Neural crest cell (in vitro differentiated cells): ENCODE data around the gene STX16. TPM values are rescaled to one million over a fixed set of nuclear protein-coding genes. Genes with fewer than 3 reads are reported as not detected.

Experiments used
- DNase-seq: peaks from one replicate; pipeline ENCODE4 v3.0.0; 2021; ENCODE audit warnings: low read depth, mixed read lengths, low spot score
- H3K27ac Mint-ChIP-seq: one replicate; pipeline ENCODE4 v1.8.0; 2021; ENCODE audit warnings: mild to moderate bottlenecking, mixed read lengths; ENCODE audit not compliant: unreplicated experiment
- H3K27me3 Mint-ChIP-seq: 2 replicates; pipeline ENCODE4 v1.8.0; 2021; ENCODE audit warnings: low read depth, mild to moderate bottlenecking, mixed read lengths
- H3K36me3 Mint-ChIP-seq: 2 replicates; pipeline ENCODE4 v1.8.0; 2021; ENCODE audit warnings: low read depth, mild to moderate bottlenecking, mixed read lengths
- H3K4me1 Mint-ChIP-seq: 2 replicates; pipeline ENCODE4 v1.8.0; 2021; ENCODE audit warnings: mixed read lengths
- H3K4me3 Mint-ChIP-seq: one replicate; pipeline ENCODE4 v1.8.0; 2021; ENCODE audit warnings: mild to moderate bottlenecking, mixed read lengths
- H3K9me3 Mint-ChIP-seq: 2 replicates; pipeline ENCODE4 v1.8.0; 2021; ENCODE audit warnings: mixed read lengths
- CTCF ChIP-seq: fragments of 200-600 bp; sonication (generic); conservative IDR thresholded peaks from 2 replicates; pipeline ENCODE4 v1.5.0; 2021; ENCODE audit warnings: antibody characterized with exemption, mild to moderate bottlenecking
- total RNA-seq: library from RNA; stranded (reverse); gene quantifications from 2 replicates; pipeline ENCODE4 v1.2.1, GENCODE V29; 2021

Gene STX16
- total RNA-seq, 1 donor from 2014 or later: 58.7 TPM

GRCh38 chr20:58661598-58662473 is 10.8 kb downstream of the STX16 start:
- no peak overlapping the region for H3K4me3 Mint-ChIP-seq
- H3K36me3 Mint-ChIP-seq: peaks cover under 1% of the 10 kb centered on the region
- no peaks in the 10 kb centered on the region for H3K27me3 Mint-ChIP-seq
- DNase-seq: no peak
- no peak overlapping the region for H3K27ac Mint-ChIP-seq
- peaks cover 12% of the 10 kb centered on the region for H3K4me1 Mint-ChIP-seq
- no peak for TF ChIP-seq CTCF
- no peaks in the 10 kb centered on the region for H3K9me3 Mint-ChIP-seq

GRCh38 chr20:58664331-58664730 is 13.2 kb downstream of the STX16 start:
- Mint-ChIP-seq H3K4me3 (no peak overlapping the region), H3K27ac (no peak overlapping the region), H3K27me3 (no peaks in the 10 kb centered on the region), H3K9me3 (no peaks in the 10 kb centered on the region), H3K36me3 (peaks cover 6% of the 10 kb centered on the region), H3K4me1 (no peaks in the 10 kb centered on the region)
- no peak for TF ChIP-seq CTCF
- no peak for DNase-seq

- Mint-ChIP-seq H3K36me3 (peaks cover 6% of the 10 kb centered on the region), H3K4me1 (no peaks in the 10 kb centered on the region), H3K27ac (no peak overlapping the region), H3K27me3 (no peaks in the 10 kb centered on the region), H3K4me3 (no peak overlapping the region), H3K9me3 (no peaks in the 10 kb centered on the region)
- no peak for DNase-seq
- no peak for TF ChIP-seq CTCF
Measured at GRCh38 chr20:58664883-58665282, 13.8 kb downstream of the STX16 start.

- H3K27ac Mint-ChIP-seq: peak overlapping the region; percentile 35
- no peak for DNase-seq
- no peaks in the 10 kb centered on the region for H3K9me3 Mint-ChIP-seq
- peaks cover 6% of the 10 kb centered on the region for H3K36me3 Mint-ChIP-seq
- no peaks in the 10 kb centered on the region for H3K27me3 Mint-ChIP-seq
- no peaks in the 10 kb centered on the region for H3K4me1 Mint-ChIP-seq
- no peak for TF ChIP-seq CTCF
- H3K4me3 Mint-ChIP-seq: no peak overlapping the region
Measured at GRCh38 chr20:58665606-58666005, 14.5 kb downstream of the STX16 start.

GRCh38 chr20:58666702-58667101 is 15.6 kb downstream of the STX16 start:
- H3K9me3 Mint-ChIP-seq: no peaks in the 10 kb centered on the region
- DNase-seq: no peak
- no peaks in the 10 kb centered on the region for H3K27me3 Mint-ChIP-seq

More at GRCh38 chr20:58666702-58667101, 15.6 kb downstream of the STX16 start:
- Mint-ChIP-seq H3K4me3 (no peak overlapping the region), H3K4me1 (no peaks in the 10 kb centered on the region), H3K36me3 (peaks cover 6% of the 10 kb centered on the region), H3K27ac (no peak overlapping the region)
- no peak for TF ChIP-seq CTCF
